ENCODE data around the gene TIMM44.

TIMM44 gene

DNA sequence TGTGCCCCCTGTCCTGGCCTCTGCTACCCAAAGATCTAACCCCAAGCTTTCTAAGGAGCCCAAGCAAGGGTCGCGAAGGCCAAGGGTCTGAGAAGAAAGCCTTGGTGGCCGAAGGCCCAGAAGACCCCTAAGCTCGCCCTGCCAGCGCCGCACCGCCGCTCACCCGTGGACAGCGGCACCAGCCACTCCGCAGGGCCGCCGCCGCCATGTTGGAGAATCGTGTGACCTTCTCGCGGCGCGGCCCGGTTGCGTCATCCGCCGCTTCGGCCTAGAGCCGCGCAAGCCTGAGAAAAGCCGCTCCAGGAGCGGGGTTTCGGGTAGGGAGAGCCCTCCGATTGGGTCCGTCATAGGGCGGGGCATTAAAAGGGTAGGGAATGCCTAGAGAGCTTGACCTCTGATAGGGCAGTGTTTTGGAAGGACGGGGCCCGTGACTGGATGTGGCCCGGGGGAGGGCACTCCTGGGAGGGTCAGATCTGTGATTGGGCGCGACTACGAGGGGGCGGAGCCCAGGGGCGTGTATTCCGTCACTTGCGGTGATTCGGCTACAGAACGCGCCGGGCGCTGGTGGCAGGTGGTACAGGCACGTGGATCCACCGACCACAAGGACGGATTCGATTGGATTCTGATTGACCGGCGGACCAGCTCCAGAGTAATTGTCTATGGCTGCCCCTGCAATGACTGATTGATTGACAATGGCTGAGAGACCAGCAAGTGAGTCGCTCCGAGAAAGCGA lies at the start of gene TIMM44:
Gene TIMM44, minus strand, starts transcription at position 223 of the 733 bp plus-strand sequence. Its CDS starts 15 bp downstream, at position 208.
- in situ Hi-C loops (cut with HindIII; ENCODE audit: low sequenced_read_pairs) = no loop called here

GRCh38 chr19:7992575-7992974 lies 49.1 kb upstream of the TIMM44 start:
- in situ Hi-C loops (cut with HindIII; ENCODE audit: low sequenced_read_pairs) = no loop called here

- in situ Hi-C loops (cut with HindIII; ENCODE audit: low sequenced_read_pairs) = no loop called here
Observed at GRCh38 chr19:7989071-7989575, 45.7 kb upstream of the TIMM44 start.

- in situ Hi-C loops (cut with HindIII; ENCODE audit: low sequenced_read_pairs) = no loop called here
Observed at GRCh38 chr19:7988307-7988706, 44.8 kb upstream of the TIMM44 start.

DNA sequence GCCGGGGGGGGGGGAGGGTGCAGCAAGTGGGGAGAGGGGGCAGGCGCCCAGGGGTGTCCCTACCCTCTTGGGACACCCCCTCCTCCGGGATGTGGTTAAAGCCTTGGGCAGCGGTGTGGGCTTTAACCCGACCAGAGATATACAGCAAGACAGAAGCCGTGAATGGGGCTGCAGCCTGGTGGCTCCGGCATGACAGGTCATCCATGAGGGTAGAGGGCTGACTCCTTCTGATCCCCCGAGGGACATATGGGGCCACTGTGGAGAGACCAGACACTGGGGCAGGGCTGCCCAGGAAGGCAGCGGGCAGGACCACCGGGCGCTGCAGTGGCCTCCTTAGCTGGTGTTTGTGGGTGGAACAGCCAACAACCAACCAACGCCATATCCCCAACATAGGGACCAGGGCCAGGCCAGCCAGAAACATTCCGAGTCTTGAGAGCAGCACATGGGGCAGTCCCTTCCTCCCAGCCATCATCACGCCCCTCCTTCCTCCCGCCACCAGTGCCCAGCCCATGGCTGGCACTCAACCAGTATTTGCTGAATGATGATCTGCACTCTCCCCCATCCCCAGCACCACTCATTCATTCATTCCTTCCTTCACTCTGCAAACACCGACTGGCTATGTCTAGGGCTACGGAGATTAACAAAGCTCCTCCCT lies 43.8 kb upstream of the TIMM44 start:
- in situ Hi-C loops (cut with HindIII; ENCODE audit: low sequenced_read_pairs) = no loop called here

GRCh38 chr19:7986321-7987113 lies 43.1 kb upstream of the TIMM44 start:
- in situ Hi-C loops (cut with HindIII; ENCODE audit: low sequenced_read_pairs) = no loop called here

DNA sequence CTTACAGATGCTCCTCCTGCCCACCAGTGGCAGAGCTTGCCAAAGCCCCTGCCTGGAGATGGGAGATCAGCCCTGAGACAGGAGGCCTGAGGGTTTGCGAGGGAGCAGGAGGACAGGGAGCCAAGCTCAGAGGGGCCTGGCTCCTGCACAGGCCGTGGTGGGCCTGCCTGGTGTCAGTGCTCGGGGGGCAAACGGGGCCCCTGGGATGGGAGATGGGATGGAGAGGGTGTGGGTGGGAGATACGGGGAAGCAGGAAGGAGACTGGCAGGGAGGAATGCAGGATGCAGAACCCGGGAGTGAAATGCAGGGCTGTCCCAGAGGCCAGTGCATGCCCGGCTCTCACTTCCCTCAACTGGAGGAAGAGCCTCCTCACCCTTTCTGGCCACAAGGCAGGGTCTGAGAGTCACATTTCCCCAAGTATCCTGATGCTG lies 42.0 kb upstream of the TIMM44 start:
- in situ Hi-C loops (cut with HindIII; ENCODE audit: low sequenced_read_pairs) = no loop called here

DNA sequence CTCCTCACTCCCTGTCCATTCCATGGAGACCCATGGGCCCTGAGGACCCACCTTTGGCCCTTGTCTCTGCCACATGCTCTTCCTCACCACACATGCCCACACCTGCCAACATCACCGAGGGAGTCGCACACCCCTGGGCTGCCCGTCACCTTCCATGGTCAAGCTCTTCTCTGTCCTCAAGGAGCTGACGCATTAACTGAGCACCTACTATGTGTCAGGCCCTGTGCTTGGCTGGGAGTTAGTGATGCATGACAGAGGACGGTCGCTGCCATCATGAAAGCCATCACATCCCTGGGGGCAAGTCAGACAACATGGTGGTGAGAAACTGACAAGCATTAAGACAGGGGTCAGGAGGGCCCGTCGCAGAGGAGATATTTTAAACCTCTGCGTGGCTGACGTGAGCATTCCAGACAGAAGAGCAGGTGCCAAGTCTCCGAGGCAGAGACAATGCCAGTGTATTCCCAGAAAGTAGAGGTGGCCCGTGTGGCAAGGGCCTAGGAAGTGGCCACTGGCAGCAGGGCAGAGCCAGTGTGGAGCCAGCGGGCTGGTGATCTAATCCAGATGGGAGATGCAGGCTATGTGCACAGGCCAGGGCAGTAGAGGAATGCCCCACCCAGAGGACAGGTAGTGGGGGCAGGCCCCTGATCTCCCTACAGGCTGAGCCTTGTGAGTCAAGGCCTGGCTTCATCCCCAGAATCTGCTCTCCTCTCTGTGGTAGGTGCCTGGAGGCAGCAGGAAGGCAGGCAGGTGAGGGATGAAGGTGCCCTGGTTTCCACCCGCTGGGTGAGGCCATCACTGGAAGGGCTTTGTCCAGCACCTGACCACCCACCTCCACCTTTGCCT lies 40.8 kb upstream of the TIMM44 start:
- in situ Hi-C loops (cut with HindIII; ENCODE audit: low sequenced_read_pairs) = no loop called here

GRCh38 chr19:7983286-7983950 lies 40.0 kb upstream of the TIMM44 start:
- in situ Hi-C loops (cut with HindIII; ENCODE audit: low sequenced_read_pairs) = no loop called here

DNA sequence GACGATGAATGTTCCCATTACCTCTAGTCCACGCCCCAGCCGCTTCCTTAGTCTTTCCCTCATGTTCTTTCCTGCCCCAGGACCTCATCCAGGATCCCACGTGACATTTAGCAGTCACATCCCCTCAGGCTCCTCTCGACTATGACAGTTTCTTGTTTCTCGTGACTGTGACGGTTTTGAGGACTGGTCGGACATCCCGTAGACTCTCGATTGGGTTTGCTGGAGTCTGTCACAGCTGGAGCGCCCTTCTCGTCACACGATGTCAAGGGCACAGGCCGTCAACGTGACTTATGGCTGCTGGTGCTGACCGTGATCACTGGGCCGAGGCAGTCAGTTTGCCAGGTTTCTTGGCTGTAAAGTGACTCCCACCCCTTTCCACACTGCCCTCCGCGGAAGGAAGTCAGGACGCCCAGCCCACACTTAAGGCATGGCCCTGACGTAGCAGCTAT lies 39.2 kb upstream of the TIMM44 start:
- in situ Hi-C loops (cut with HindIII; ENCODE audit: low sequenced_read_pairs) = no loop called here

DNA sequence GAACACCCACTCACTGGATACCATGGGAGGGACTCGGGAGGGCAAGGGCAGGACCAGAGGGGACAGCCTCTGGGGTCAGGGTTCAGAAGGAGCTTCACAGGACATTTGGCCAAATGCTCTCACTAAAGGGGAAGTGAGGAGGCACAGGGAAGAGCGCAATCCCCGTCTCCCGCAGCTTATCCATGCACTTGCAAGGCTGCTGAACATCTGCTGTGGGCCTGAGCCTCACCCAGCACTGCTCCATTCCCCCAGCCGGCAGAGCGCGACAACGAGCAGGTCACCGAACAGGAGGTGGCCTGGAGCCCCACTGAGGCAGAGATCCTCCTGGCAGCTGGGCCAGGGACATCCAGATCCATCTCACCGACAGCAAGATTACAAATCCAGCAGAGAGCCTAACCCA lies 38.6 kb upstream of the TIMM44 start:
- in situ Hi-C loops (cut with HindIII; ENCODE audit: low sequenced_read_pairs) = no loop called here

- in situ Hi-C loops (cut with HindIII; ENCODE audit: low sequenced_read_pairs) = no loop called here
Observed at GRCh38 chr19:7981661-7982060, 38.2 kb upstream of the TIMM44 start.

GRCh38 chr19:7981199-7981598 lies 37.7 kb upstream of the TIMM44 start:
- in situ Hi-C loops (cut with HindIII; ENCODE audit: low sequenced_read_pairs) = no loop called here

DNA sequence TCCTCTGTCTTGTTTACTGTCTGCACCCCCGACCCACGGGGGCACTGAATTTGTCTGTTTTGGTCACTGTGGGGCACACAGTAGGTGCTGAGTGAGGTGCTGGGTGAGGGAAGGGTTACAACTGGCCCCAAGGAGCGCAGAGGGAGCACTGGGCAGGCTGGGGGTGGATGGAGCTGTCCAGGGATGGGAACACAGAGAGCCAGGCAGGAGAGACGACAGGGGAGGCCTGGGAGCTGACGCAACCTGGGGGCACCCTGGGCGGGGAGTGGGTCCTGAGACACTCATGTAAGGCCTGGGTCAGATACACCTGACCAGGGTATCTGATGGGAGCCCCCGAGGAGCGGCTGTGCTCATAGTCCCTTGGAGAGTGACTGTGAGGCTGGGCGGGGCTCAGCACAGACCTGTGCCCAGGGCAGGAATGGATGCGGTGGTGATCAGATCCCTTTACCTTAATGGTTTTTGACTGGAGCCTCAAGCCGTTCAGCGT lies 37.2 kb upstream of the TIMM44 start:
- in situ Hi-C loops (cut with HindIII; ENCODE audit: low sequenced_read_pairs) = no loop called here

DNA sequence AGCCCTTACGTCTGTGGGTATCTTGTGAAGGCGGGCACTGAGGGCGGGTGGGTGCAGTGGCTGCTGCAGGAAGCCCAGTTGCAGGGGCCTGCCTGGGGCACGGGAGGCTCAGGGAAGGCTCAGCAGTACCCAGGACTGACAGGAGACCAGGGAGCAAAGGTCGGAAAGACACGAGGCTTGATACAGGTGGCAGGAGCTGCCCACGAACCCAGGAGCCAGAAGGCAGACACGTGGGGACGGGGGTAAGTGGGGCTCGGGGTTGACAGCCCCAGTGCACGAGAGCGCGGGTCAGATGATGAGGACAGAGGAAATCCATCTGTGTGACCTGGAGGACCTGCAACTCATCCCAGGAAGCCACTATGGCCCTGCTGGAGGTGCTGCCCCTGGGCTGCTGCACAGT lies 36.7 kb upstream of the TIMM44 start:
- in situ Hi-C loops (cut with HindIII; ENCODE audit: low sequenced_read_pairs) = no loop called here

DNA sequence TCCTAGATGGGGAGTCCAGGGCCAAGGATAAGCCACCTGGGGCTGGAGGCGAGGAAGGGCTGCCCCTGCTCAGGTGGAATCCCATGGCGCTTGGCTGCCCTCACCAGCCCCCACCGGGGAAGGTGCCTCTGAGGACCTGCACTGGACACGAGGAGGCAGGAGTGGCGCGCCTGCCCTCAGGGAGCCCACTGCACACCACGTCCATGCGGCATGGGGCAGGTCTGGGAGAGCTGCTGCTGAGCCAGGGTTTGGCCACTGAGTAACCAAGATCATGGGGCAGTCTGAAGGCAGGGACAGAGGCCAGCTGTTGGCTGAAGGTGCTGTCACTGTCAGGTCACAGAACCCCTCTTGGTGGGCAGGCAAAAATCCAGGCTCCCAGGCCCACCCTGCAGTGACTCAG lies 36.1 kb upstream of the TIMM44 start:
- in situ Hi-C loops (cut with HindIII; ENCODE audit: low sequenced_read_pairs) = no loop called here

GRCh38 chr19:7979011-7979410 lies 35.5 kb upstream of the TIMM44 start:
- in situ Hi-C loops (cut with HindIII; ENCODE audit: low sequenced_read_pairs) = no loop called here

GRCh38 chr19:7978179-7978825 lies 34.8 kb upstream of the TIMM44 start:
- in situ Hi-C loops (cut with HindIII; ENCODE audit: low sequenced_read_pairs) = no loop called here

GRCh38 chr19:7977723-7978040 lies 34.2 kb upstream of the TIMM44 start:
- in situ Hi-C loops (cut with HindIII; ENCODE audit: low sequenced_read_pairs) = no loop called here
